DMS153 treated with DMSO at 0.1 percent for 48 hours (cell line): ENCODE measurements around the gene ITGB1.
"Not testable (repeated sequence)": the region's sequence is repeated elsewhere in the genome, so short reads cannot be mapped to it uniquely, and the experiment has no call there.

Source experiments
- DNase-seq: peaks from one replicate; lab custom pipeline; 2025; ENCODE audit not compliant: unreplicated experiment; lab: John Stamatoyannopoulos, UW

The ITGB1 gene

GRCh38 chr10:32980558-32981468 lies 22.8 kb upstream of the ITGB1 start:
- DNase-seq: peak; percentile 52

GRCh38 chr10:32980242-32980557 lies 22.2 kb upstream of the ITGB1 start:
- DNase-seq: no peak

- not testable (repeated sequence) for DNase-seq
Observed at GRCh38 chr10:32979719-32980118, 21.7 kb upstream of the ITGB1 start.

- DNase-seq: no peak
Observed at GRCh38 chr10:32979041-32979440, 21.0 kb upstream of the ITGB1 start.

GRCh38 chr10:32977846-32978809 lies 20.1 kb upstream of the ITGB1 start:
- not testable (repeated sequence) for DNase-seq

- DNase-seq: no peak
Observed at GRCh38 chr10:32976338-32976737, 18.3 kb upstream of the ITGB1 start.

GRCh38 chr10:32972929-32973328 lies 14.9 kb upstream of the ITGB1 start:
- no peak for DNase-seq

GRCh38 chr10:32972460-32972859 lies 14.4 kb upstream of the ITGB1 start:
- no peak for DNase-seq

GRCh38 chr10:32971536-32972091 lies 13.6 kb upstream of the ITGB1 start:
- no peak for DNase-seq

GRCh38 chr10:32970910-32971309 lies 12.9 kb upstream of the ITGB1 start:
- no peak for DNase-seq

- no peak for DNase-seq
Observed at GRCh38 chr10:32964270-32964669, 6.2 kb upstream of the ITGB1 start.

- no peak for DNase-seq
Observed at GRCh38 chr10:32963096-32963495, 5.1 kb upstream of the ITGB1 start.

GRCh38 chr10:32962521-32962920 lies 4.5 kb upstream of the ITGB1 start:
- no peak for DNase-seq

GRCh38 chr10:32961895-32962369 lies 3.9 kb upstream of the ITGB1 start:
- DNase-seq: no peak

- DNase-seq: no peak
Observed at GRCh38 chr10:32961343-32961894, 3.4 kb upstream of the ITGB1 start.

GRCh38 chr10:32960022-32960421 lies 2.0 kb upstream of the ITGB1 start:
- no peak for DNase-seq

GRCh38 chr10:32959006-32959920 lies 1.2 kb upstream of the ITGB1 start:
- DNase-seq: no peak

- no peak for DNase-seq
Observed at GRCh38 chr10:32957341-32958084, 517 bp downstream of the ITGB1 start.
